GM23248 (cell line): ENCODE results near the gene TTR.

Experiments
- EZH2 ChIP-seq: fragments of 200-600 bp; sonication (generic); IDR thresholded peaks from 2 replicates; pipeline ENCODE4 v1.6.1; 2018; ENCODE audit warnings: antibody characterized with exemption, mild to moderate bottlenecking; ENCODE audit not compliant: insufficient read depth, poor library complexity, severe bottlenecking
- EZH2phosphoT487 ChIP-seq: fragments of 200-600 bp; sonication (generic); IDR thresholded peaks from 2 replicates; pipeline ENCODE4 v1.6.1; 2018; ENCODE audit warnings: antibody characterized with exemption, moderate library complexity, mild to moderate bottlenecking, low read depth; ENCODE audit not compliant: insufficient read depth

GRCh38 chr18:31610286-31611205 lies 18.9 kb downstream of the TTR start:
- no peak for TF ChIP-seq EZH2
- TF ChIP-seq EZH2phosphoT487: no peak
